Measurements from ENCODE around the gene ZNF12.

The ZNF12 gene

DNA sequence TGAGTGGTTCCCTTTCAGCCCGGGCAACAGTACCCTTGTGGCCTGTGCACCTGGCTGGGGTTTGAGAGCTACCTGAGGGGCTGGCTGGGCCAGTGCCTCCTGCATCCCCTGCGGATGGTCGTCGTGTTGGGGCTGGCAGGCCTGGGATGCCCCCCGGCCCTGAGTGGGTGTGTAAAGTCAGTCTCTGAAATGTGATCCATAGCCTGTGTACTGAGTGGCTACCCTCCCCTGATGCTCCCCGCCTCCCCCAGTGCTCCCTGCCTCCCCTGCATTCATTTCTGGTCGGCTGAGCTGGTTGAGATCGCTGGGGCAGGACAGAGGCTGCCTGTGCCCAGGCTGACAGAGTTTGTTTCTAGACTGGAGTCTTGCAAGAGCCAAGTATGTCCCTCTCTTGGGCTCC lies 60.3 kb downstream of the ZNF12 start:
- no peak for DNase-seq

DNA sequence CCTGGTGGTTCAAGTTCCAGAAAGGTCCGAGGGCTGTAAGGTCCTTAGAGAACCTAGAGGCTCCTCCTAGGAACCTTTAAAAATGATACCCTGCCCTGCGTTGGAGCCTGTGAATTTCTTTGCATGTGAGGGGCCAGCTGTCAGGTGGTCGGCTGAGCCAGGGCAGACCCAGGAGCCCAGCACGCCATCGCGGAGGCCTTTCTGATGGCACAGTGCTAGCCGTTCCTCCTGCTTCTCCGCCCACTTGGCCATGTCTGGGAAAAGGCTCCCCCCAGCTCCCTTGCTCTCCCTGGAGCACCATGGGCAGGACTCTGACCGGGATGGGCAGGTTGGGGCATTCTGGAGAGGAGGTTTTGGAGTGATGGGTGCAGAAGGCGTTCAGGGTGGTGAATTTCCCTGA lies 62.0 kb downstream of the ZNF12 start:
- DNase-seq: no peak

DNA sequence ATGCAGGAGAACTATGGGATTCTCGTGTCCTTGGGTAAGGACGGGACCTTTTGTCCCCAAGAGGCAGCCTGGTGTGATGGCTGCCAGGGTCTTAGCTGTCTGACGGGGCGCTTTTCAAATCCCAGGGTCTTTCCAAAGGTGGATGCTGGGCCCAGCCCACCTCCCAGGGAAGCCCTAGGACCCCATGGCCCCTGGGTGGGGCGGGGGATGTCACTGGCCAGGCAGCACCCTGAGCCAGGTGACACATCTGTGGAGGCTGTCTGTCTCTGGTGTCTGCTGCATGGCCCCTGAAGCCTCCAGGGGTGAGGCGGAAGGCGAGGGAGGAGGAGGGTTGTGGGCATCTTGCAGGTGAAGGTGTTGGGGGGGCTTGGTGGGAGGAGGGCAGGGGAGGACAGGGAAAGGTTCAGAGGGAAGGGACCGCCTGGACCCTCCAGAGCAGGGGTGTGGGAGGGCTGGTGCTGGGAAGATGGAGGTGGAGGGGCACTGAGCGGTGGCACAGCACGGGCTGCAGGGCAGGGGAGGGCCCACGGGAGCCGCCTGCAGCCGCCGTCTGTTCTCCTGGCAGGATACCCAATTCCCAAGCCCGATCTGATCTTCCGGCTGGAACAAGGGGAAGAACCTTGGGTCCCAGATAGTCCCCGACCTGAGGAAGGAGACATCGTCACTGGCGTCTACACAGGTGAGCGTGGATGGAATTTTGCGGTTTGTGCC lies 62.7 kb downstream of the ZNF12 start:
- no peak for DNase-seq

DNA sequence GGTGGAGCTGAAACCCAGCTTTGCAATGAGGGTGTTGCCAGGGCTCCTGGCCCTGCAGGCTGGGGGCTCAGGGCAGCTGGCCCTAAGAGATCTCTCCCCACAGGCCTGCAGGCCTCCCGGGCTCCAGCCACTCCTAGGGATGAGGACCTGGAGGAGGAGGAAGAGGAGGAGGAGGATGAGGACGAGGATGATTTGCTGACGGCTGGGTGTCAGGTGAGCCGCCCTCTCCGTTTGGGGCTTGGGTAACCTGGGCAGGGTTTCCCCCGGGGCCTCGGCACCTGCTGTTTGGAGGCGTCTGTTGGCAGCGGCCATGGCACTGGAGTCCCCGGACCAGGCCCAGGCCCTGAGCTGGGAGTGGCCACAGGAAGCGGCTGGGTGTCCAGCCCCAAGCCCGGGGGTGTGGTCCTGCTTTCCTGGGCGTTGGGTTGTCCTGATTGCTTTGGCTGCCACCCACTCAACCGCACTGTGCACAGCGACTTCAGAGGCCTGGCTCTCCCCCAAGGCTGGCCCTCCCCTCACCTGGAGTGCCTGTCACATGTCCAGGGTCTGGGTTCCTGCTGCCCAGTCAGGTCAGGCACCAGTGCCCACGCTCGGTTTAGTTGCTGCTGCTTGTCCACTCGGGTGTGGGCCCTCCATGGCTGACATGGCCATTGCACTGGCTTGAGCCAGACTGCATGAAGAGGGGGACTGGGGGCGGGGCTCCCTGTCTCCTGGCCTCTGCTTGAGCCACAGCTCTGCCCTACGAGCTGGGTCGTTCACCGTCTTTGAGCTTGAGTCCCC lies 63.7 kb downstream of the ZNF12 start:
- no peak for DNase-seq

DNA sequence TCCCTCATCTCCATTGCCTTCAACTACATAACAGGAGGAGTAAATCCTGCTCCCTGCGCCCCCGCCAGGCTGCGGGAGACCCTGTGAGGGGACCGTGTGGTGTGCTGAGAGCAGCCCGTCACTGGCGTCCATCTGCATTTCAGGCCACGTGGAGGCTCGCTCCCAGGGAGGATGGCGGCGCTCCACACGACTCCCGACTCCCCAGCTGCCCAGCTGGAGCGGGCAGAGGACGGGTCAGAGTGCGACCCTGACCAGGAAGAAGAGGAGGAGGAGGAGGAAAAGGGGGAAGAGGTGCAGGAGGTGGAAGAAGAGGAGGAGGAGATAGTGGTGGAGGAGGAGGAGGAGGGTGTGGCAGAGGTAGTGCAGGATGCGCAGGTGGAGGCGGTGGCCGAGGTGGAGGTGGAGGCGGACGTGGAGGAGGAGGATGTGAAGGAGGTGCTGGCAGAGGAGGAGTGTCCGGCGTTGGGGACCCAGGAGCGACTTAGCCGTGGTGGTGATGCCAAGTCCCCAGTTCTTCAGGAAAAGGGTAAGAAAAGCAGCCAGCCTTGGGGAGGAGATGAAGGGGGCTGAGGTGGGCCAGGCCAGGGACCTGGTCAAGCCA lies 64.4 kb downstream of the ZNF12 start:
- no peak for DNase-seq

DNA sequence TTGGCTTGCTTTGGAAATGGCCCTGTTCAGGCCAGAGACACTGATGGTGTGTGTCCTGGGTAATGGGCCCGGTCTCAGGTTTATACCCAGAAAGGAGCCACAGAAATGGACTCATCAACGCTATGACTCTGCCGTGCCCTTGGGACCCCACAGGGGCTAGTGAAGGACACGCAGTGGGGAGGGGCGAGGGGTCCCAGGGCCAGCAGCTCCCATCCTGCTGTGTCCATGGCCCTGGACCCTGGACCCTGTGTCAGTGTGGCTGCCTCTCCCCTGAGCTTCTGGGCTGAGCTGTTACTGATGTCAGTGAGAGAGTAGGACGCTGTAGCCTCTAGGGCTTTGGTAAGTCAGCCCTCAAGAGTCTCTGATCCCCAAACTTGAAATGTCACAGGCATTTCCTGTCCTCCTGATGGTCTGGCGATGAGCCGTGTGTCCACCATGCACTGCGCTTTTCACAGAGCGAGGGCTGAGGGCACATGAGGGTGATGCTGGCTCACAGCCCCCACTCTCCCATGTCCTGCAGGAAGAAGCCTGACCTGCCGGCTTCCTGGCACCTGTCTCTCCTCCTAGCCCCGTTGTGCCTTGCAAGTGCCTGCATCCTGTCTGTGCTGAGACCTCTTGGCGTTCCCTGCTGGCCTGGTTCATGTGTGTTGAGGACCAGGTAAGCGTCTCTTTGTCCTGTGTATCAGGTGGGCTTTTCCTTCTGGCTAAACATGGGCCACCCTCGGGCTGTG lies 65.3 kb downstream of the ZNF12 start:
- DNase-seq: no peak

DNA sequence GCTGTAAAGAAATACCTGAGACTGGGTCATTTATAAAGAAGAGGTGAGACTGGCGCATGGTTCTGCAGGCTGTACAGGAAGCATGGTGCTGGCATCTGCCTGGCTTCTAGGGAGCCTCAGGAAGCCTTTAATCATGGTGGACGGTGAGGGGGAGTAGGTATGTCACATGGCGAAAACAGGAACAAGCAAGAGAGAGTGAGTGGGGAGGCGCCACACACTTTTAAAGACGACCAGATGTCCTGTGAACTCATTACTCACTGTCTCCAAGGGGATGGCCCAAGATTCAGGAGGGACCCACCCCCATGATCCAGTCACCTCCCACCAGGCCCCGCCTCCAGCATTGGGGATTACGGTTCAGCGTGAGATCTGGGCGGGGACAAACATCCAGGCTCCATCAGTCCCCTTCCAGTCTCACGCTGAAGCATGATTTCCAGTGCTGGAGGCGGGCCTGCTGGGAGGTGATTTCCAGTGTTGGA lies 66.5 kb downstream of the ZNF12 start:
- DNase-seq: no peak

DNA sequence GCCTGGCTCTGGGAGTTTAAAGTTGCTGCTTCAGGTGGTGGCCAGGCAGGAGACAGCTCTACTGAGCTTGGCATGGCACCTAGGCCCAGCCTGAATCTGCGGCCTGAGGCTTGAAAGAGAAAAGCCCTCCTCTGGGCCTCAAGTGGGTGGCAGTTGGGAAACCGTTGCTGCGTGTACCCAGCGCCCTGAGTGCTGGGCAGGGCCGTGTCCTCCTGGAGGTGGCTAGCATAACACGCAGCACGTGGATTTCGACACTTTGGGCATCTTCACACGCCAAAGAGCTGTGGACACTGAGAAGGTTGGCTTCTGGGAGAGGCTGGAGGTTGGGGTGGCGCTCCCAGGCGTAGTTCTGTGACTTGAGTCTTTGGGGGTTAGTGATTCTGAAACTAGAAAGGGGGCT lies 67.1 kb downstream of the ZNF12 start:
- DNase-seq: no peak

DNA sequence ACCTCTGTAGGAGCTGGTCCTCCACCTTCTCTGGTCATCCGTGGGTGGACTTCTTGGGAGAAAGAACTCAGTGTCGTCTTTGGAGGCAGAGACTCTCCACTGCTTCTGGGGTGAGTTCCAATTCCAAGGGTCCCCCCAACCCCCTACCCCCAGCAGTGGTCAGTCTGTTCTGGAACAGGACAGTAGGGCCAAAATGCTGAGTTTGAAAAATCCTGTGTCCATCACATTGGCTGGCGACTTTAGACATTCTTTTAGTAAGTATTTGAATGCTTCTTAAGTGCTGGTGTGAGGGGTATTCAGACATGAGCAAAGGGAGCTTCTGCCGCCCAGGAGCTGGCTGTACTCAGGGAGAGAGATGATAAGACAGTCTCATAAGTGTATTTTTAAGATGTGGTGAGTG lies 67.7 kb downstream of the ZNF12 start:
- no peak for DNase-seq
